Neutrophil (primary cell): Measurements from ENCODE around the gene WDR90.

Experiments
- H3K27ac ChIP-seq: fragments of 200-600 bp; sonication (generic); 2 replicates; pipeline ENCODE4 v1.5.1; 2016; ENCODE audit warnings: mild to moderate bottlenecking, moderate library complexity
- H3K27me3 ChIP-seq: fragments of 200-600 bp; sonication (generic); 2 replicates; pipeline ENCODE4 v1.6.0; 2016; ENCODE audit warnings: mild to moderate bottlenecking
- H3K36me3 ChIP-seq: fragments of 200-600 bp; sonication (generic); 2 replicates; pipeline ENCODE4 v1.5.1; 2017
- H3K4me1 ChIP-seq, 2 experiments: fragments of 200-600 bp in 1 of 2; sonication (generic) in 1 of 2; 1 replicate in 1 of 2; 2 replicates in 1 of 2; pipeline versions ENCODE4 v1.5.1 to v1.6.1; 2013 to 2016; ENCODE audit warnings: low read depth in 1 of 2, low read length in 1 of 2, mild to moderate bottlenecking in 1 of 2, moderate library complexity in 1 of 2; ENCODE audit not compliant: control insufficient read depth in 1 of 2, insufficient read depth in 1 of 2
- H3K4me3 ChIP-seq, 2 experiments: fragments of 200-600 bp in 1 of 2; sonication (generic) in 1 of 2; 1 replicate in 1 of 2; 2 replicates in 1 of 2; pipeline ENCODE4 v1.5.1; 2013 to 2016; ENCODE audit warnings: low read depth in 1 of 2, low read length in 1 of 2, mild to moderate bottlenecking in 1 of 2, moderate library complexity in 1 of 2
- H3K9me3 ChIP-seq: fragments of 200-600 bp; sonication (generic); 2 replicates; pipeline ENCODE4 v1.5.1; 2016
- CTCF ChIP-seq: fragments of 200-600 bp; sonication (generic); IDR thresholded peaks from 2 replicates; pipeline ENCODE4 v1.5.1; 2016; ENCODE audit warnings: antibody characterized with exemption

The WDR90 gene

GRCh38 chr16:644556-644955, 4.6 kb upstream of the WDR90 start:
- H3K4me3 ChIP-seq = no peak overlapping the region
- peaks cover 39 to 52% of the 10 kb centered on the region in 2 experiments for H3K4me1 ChIP-seq
- H3K27ac ChIP-seq = no peak overlapping the region
- no peaks in the 10 kb centered on the region for H3K9me3 ChIP-seq
- H3K27me3 ChIP-seq = no peaks in the 10 kb centered on the region
- no peaks in the 10 kb centered on the region for H3K36me3 ChIP-seq
- no peak for TF ChIP-seq CTCF

DNA sequence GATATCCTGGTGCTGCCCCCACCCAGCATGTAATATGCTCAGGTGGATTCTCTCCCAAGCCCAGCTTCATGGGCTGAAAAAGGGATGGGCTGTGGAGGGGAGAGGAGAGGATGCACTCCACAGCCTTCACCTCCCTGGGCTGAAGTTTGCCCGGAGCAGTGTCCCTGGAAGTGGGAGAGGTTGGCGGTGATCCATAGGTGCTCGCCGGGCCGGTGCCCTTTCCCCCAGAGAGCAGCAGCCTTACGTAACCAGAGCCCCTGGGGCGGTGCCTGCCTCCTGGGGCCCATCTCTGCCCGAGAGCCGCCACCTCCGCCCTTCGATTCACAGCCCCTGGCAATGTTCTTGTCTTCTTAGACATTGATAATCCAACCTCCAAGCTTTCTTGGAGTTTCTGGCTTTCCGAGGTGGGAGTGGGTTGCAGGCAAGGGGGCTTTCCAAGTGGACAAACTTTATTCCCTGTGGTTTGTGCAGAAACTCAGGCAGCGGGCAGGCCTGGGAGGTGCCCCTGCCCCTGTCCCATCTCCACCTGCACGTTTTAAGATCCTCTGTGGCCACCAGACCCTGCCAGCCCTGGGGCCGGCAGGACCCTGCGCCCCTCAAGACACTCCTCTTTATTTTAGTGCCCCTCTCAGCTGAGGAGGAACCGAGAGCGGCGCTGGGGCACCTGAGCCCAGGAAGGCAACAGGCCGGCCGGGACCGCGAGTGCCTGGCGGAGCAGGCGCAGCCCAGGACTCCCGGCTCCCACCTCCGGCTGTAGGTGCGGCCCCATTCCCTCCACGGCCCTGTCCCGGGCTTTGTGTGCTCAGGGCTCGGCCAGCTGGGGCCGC, 3.1 kb upstream of the WDR90 start:
- H3K36me3 ChIP-seq = no peaks in the 10 kb centered on the region
- no peak for TF ChIP-seq CTCF
- H3K27ac ChIP-seq = no peak overlapping the region
- H3K9me3 ChIP-seq = no peaks in the 10 kb centered on the region
- H3K4me3 ChIP-seq = no peak overlapping the region
- H3K4me1 ChIP-seq = peaks cover 43 to 56% of the 10 kb centered on the region in 2 experiments
- no peaks in the 10 kb centered on the region for H3K27me3 ChIP-seq

DNA sequence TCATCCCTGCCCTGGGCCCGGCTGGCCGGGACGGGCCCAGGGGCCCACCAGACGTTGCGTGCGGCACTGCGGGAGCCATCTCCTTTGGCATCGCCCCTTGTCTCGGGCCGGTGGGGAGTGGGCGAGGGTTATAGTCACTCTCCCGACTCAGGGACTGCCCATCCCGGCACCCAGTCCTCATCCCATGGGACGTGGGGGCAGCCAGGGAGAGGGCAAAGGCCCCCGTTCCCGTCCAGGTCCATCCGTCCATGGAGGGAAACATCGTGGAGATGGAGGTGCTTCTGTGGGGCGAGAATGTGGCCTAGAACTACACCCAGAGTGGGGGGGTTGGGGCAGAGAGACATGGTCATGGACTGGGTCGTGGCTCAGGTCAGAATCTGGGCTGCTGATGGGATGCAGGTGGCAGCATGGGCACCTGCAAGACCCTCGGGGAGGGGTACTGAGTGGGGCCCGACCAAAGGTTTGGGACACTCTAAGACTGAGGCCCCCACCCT, 2.4 kb upstream of the WDR90 start:
- TF ChIP-seq CTCF = no peak
- Histone ChIP-seq H3K27ac (no peak overlapping the region), H3K27me3 (no peaks in the 10 kb centered on the region), H3K36me3 (no peaks in the 10 kb centered on the region), H3K4me1 (peaks cover 38 to 50% of the 10 kb centered on the region in 2 experiments), H3K4me3 (no peak overlapping the region), H3K9me3 (no peaks in the 10 kb centered on the region)

- Histone ChIP-seq H3K27ac (no peak overlapping the region), H3K4me1 (peaks cover 37 to 46% of the 10 kb centered on the region in 2 experiments), H3K36me3 (no peaks in the 10 kb centered on the region), H3K9me3 (no peaks in the 10 kb centered on the region), H3K27me3 (no peaks in the 10 kb centered on the region), H3K4me3 (no peak overlapping the region)
- no peak for TF ChIP-seq CTCF
These were observed 1.8 kb upstream of the WDR90 start for GRCh38 chr16:647173-647902.

DNA sequence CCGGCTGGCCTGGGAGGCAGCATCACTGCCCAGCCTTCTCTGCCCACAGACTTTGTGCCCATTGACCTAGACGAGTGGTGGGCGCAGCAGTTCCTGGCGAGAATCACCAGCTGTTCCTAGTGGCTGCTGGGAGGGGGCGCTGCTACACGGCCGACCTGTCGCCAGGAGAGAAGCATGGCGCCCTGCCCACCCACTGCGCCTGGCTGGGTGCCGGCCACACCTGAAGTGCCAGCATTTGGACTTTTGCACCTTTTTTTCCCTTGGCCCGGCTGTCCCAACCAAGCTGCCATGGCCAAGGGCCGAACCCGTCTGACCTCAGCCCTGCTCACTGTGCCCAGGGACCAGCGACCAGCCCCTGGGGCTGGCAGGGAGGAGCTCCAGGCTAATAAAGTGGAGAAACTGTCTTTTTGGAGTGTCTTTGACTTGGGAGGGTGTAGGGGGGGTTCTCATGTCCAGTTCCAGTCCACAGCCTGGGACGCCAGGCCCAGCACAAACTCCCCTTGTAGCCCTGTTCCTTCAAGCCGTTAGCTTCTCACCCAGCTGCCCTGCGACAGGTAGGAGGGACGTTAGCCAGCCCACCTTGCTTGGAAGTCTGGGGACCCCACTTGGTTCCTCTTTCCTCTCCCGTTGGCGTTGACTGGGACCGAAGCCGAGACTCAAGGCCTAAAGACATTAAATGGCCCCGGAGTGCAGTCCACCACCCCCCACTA, 939 bp upstream of the WDR90 start:
- Histone ChIP-seq H3K9me3 (no peaks in the 10 kb centered on the region), H3K27ac (peak overlapping the region; percentile 78), H3K36me3 (no peaks in the 10 kb centered on the region), H3K4me3 (peak overlapping the region; percentile 80 to 84), H3K27me3 (no peaks in the 10 kb centered on the region), H3K4me1 (peaks cover 28 to 37% of the 10 kb centered on the region in 2 experiments)
- no peak for TF ChIP-seq CTCF
